HFF-Myc (cell line): ENCODE results near the gene LCOR.
"Not testable (repeated sequence)": the region's sequence is repeated elsewhere in the genome, so short reads cannot be mapped to it uniquely, and the experiment has no call there.

ENCODE experiments used
- DNase-seq: peaks from one replicate; pipeline ENCODE4 v3.0.0-alpha.2; 2011; ENCODE audit warnings: low read depth; ENCODE audit errors: extremely low read depth
- H3K4me3 ChIP-seq: replicated peaks from 2 replicates; pipeline ENCODE4 v1.5.1; 2011; ENCODE audit warnings: low read depth, mild to moderate bottlenecking, control low read depth, low read length
- TF ChIP-seq, protein P1 (sequence below): IDR thresholded peaks from 2 replicates; pipeline ENCODE4 v1.5.1; 2012; ENCODE audit warnings: mild to moderate bottlenecking, low read depth, low read length, control low read depth; ENCODE audit errors: missing control alignments

Gene LCOR

DNA sequence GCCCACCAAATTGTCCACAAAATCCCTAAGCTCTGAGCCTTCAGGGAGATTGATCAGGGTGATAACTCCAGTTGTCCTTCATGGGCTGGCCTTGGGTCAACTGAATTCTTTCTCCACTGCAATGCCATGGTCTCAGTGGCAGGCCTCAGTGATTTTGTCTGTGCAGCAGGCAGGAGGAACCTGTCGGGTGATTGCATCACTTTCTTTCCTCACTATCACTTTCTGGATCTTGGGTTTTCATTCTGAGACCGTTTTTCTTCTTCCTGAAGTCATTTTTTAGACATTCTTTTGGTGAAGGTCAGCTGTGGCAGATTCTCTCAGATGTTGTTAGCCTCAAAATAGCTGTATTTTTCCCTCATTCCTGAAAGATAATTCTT lies 28.8 kb upstream of the LCOR start:
- no peak for DNase-seq
- TF ChIP-seq, protein P1, sequence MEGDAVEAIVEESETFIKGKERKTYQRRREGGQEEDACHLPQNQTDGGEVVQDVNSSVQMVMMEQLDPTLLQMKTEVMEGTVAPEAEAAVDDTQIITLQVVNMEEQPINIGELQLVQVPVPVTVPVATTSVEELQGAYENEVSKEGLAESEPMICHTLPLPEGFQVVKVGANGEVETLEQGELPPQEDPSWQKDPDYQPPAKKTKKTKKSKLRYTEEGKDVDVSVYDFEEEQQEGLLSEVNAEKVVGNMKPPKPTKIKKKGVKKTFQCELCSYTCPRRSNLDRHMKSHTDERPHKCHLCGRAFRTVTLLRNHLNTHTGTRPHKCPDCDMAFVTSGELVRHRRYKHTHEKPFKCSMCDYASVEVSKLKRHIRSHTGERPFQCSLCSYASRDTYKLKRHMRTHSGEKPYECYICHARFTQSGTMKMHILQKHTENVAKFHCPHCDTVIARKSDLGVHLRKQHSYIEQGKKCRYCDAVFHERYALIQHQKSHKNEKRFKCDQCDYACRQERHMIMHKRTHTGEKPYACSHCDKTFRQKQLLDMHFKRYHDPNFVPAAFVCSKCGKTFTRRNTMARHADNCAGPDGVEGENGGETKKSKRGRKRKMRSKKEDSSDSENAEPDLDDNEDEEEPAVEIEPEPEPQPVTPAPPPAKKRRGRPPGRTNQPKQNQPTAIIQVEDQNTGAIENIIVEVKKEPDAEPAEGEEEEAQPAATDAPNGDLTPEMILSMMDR: no peak
- no peak overlapping the region for H3K4me3 ChIP-seq

DNA sequence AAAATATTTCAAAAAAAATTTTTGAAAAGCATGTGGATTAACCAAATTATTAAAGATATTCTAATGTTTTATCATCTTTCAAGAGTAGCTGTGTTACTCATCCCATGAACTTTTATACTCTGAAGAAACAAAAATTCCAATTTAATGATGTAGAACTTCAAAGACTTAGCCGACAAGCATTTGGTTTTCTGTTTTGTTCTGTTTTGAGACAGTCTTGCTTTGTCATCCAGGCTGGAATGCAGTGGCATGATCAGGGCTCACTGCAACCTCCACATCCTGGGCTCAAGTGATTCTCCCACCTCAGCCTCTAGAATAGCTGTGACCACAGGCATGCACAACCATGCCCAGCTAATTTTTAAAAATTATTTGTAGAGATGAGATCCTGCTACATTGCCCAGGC lies 17.8 kb upstream of the LCOR start:
- TF ChIP-seq, protein P1: no peak
- no peak overlapping the region for H3K4me3 ChIP-seq
- no peak for DNase-seq

DNA sequence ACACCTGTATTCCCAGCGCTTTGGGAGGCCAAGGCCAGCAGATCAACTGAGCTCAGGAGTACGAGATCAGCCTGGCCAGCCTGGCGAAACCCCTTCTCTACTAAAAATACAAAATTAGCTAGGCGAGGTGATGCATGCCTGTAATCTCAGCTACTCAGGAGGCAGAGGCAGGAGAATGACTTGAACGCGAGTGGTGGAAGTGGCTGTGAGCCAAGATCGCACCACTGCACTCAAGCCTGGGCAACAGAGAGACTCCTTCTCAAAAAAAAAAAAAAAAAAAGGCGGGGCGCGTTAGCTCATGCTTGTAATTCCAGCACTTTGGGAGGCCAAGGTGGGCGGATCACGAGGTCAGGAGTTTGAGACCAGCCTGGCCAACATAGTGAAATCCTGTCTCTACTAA lies 13.1 kb upstream of the LCOR start:
- H3K4me3 ChIP-seq, DNase-seq: not testable (repeated sequence)

DNA sequence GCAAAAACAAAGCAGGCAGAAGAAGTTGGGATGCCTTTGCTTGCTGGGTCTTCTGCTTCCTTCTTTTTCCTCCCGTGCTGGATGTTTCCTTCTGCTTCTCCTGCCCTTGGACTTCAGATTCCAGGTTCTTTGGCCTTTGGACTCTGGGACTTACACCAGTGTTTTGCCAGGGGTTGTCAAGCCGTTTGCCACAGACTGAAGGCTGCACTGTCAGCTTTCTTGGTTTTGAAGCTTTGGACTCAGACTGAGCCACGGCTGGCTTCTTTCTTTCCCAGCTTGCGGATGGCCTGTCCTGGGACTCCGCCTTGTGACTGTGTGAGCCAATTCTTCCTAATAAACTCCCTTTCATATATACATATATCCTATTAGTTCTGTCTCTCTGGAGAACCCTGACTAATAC lies 11.3 kb upstream of the LCOR start:
- no peak for DNase-seq
- no peak overlapping the region for H3K4me3 ChIP-seq
- TF ChIP-seq, protein P1: no peak

DNA sequence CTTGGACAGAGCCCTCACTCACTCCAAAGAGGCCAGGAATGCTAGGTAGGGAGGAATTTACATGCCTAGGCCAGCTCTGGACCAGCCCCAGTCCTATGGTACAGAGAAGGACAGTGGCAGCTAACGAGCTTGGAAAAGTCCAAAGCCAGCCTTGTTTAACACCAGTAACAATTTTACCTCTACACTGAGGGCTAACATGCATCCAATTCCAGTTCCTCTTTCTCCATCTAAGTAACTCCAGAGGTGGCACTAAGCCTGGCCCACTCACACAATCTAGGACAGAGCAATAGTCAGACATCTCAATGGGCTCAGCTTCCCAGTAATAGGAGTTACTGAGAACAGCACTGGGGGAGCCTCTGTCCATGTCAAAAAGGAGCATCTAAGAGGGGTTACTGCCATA lies 5.7 kb upstream of the LCOR start:
- DNase-seq: no peak
- H3K4me3 ChIP-seq: no peak overlapping the region
- TF ChIP-seq, protein P1: no peak

DNA sequence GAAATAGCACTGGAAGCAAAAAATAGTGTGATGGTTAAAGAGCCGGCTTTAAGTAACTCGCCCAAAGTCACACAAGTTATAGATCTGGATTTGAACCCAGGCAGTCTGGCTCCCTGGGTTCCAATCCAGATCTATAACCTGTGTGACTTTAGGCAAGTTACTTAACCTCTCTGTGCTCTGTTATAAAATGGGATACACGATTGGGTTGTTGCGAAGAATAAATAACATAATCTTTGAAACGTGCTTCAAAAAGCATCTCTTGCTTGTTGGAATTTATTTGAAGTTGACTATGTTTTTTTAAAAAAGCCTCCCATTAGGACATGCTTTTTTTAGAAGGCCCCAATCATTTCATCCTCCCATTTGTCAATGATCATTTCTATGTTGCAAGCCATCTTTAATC lies 3.5 kb upstream of the LCOR start:
- TF ChIP-seq, protein P1: no peak
- no peak for DNase-seq
- no peak overlapping the region for H3K4me3 ChIP-seq

DNA sequence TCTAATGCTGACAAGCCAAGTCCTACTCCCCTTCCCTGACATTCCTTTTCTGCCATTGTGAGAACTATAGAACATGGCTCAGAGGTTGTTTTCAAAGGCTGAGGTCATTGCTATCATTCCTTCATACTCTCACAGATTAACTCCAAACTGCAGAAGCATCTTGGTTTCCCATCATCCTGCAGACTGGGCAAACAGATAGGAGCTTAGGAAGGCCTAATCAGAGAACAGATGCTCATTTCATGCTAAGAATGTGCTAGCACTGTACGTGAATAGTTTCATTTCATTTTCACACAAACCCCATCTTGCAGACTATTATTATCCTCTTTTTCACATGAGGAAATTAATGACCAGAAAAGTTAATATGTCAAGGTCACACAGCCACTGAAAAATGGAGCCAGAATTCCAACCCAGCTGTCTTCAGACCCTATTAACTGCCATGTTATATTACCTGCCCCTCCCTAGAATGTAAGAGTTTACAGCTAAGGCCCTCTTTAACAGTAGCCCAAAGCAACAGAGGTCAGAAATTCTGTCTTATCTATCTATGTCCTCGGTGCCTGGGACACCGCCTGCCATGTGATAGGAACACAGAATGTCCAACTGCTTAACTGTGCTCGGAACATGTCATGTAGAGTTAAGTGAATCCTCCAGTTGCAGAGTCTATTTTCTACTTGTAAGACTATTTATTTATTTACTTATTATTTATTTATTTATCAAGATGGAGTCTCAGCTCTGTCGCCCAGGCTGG lies 2.9 kb upstream of the LCOR start:
- DNase-seq: no peak
- no peak overlapping the region for H3K4me3 ChIP-seq
- TF ChIP-seq, protein P1: no peak
